GM18511 (cell line): ENCODE data around the gene PAPPA2.

Experiments used
- ATAC-seq: cut with Tn5 transposase; IDR thresholded peaks from one replicate; pipeline ENCODE4 v1.9.1; 2021; ENCODE audit warnings: mild to moderate bottlenecking, moderate library complexity; ENCODE audit not compliant: unreplicated experiment

The PAPPA2 gene

DNA sequence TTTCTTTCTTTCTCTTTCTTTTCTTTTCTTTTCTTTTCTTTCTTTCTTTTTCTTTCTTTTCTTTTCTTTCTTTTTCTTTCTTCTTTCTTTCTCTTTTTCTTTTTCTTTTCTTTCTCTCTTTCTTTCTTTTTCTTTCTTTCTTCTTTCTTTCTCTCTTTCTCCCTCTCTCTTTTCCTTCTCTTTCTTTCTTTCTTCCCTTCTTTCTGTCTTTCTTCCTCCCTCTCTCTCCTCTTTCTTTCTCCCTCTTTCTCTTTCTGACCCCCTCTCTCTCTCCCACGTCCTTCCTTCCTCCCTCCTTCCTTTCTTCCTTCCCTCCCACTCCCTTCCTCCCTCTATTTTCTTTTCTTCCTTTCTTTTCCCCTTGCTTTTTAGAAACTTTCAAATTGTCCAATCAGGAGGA lies 333.6 kb downstream of the PAPPA2 start:
- no peak for ATAC-seq

DNA sequence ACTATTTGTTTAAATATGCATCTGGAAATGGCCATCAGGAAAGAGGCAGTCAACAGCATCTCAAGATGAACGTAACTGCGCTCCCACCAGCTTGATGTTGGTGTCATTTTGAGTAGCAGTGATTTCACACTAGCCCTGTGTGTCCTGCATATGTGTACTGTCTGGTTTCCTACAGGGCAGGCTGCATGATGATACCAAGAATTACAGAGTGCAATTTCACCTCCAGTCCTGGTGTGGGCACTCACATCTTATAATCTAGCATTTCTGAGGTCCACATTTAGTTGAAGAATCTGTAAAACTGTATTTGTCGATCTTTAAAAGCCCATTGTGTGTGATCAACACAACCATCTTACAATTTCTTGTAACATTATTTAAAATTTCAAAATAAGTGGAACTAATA lies 336.4 kb downstream of the PAPPA2 start:
- ATAC-seq: no peak

DNA sequence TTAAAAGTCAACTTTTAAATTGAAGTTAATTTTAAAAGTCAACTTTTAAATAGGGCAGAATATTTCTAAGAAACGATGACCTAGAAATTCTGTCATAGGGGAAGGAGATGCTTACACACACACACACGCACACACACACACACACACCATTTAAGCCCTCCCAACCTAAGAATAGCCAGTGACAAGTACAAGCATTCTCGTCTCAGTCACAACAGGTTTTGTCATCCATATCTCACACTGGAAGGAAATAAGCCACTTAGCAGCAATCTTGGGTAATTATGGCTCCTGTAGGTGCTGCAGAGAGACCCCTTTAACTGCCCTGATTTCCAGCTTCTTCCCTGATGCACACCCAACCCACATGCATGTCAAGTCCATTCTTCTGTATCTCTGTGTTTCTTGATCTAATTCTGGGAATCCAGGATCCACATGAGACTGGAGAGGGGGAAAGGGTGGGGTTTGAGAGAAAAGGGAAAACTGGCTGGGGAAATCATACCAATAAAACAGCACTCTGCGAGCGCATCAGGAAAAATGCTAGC lies 338.1 kb downstream of the PAPPA2 start:
- ATAC-seq: no peak

DNA sequence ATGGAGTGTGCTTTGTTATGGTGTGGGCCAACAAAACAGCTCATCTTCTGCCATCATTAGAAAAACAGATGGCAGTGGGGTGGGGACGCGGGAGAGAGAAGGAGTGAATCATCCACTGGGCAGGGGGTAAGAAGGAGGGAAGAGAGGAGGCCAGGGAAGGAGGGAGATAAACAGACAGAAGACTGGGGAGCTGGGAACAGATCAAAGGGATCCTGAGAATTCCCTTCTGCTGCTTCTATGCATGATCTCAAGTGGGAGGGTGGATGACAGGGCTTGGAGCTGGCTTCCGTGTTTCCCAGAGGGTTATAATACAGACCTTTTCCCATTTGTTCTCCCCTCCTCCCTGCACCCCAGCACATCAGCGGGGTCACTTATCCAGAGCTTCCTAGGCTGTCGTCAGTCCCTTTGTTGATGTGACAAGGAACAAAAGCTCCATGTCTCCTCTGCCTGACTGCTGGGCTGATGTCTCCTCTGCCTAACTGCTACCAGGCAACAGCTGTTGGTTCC lies 338.6 kb downstream of the PAPPA2 start:
- no peak for ATAC-seq

DNA sequence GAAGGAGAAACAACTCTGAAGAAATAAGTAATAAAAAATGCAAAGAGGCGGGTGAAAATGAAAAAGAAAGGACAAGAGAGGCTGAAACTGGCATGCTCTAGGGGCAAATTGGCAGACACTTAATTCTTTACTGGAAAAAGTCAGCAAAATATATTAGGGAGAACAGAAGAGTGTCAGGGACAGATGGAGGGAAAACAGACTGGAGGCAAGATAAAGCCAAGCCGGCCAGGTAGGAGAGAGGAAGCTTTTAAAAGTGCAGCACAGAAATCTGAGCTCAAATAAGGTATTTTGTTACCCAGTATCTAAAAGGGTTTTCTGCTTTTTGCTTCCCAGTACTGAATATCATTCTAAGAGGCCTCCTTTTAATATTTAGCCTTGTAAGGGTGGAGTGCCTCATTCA lies 339.3 kb downstream of the PAPPA2 start:
- ATAC-seq: no peak

DNA sequence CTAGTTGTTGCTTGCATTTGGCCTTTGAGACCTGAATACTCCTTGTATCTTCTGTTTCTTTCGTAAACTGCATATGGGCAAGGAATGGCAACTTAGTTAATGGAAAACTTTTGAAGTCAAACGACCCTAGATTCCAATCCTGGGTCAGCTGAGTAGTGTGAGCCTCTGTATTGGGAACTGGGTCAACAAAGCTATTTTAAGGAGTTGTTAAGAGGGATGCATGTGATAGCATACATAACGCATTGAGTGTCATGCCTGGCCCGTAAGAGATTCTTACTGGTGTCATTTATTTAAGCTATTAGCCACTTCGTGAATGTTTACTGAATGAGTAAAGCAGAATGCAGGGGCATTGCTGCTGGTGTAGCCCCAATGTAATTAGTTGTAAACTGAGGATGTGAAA lies 340.1 kb downstream of the PAPPA2 start:
- ATAC-seq: no peak

DNA sequence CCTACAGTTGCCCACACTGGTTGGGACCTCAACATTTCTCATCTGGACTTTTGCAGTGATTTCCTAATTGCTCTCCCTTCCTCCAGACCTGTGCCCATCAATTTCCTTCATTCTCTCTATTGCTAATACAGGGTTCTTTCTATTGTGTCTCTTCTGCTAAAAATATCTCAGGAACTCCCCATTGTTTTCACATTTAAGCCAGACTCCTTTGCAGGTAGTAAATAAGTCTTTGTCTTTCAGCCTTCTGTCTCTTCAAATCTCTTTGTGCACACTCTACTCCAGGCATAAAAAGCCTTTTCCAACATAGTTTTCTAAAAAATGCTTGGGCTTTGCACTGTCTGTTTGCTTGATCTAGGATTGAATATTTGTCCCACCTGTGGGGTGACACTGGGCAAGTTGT lies 340.6 kb downstream of the PAPPA2 start:
- ATAC-seq: no peak

DNA sequence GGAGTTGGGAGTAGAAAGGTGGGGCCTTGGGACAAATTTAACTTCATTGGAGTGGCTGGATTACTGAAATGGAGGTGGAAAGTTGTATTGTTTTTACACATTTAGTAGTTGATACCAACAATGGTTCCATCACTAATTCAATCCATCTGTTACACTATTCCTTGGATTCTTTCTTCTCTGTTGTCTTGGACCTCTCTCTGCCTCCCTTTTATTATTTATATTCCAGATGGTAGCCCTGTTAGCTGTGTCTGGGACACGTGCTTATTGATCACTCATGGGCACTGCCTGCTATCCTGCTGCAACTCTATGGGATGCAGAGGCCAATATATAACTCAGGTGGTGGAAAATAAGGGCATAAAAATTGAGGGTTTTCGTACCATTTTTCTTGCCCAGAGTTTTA lies 346.3 kb downstream of the PAPPA2 start:
- no peak for ATAC-seq

DNA sequence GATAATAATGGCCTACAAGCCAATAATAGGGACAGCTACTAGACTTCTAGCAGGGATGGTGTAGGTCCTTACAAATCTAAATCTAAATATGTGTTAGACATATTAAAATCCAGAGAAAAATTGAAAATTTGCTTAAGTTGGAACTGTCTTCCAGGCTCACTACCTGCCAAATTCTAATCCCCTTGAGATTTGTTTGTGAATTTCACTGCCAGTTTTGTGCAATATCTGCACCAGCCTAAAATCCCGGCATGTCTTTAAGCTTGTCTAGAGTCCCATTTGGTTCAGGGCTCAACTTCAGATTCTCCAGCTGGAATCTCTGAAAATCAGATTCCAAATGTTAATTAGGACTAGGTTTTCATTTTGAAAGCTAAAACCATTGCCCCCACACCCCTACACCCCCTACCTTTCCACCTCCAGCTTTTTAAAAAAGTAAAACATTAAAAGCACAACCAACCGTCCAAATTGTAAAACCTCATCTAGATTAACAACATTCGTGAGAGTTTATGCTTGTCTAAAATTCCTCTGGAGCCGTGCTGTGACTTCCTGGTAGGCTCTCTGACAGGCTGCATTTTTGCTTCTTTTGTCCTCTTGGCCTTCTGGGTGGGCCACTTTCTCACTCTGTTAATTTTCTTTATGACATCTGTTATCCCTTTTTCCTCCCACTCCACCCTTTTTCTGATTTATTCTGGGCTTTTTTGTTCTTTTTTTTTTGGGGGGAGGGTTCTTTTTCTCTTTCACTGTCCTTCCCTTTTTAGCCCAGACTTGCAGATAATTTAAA lies 348.7 kb downstream of the PAPPA2 start:
- ATAC-seq: no peak

DNA sequence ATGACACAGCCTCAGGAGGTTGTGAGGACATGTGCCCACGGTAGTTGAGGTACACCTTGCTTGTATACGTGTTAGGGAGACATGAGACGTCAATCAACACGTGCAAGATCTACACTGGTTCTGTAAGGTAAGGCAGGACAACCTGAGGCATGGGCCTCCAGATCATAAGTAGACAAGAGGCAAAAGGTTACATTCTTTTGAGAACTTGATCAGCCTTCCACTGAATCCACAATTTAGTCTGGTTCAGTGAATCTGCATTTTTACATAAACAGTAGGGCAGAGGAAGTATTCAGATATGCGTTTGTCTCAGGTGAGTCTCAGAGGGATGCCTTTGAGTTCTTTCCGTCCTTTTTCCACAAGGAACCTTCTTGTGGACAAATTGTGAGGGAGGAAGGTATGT lies 352.6 kb downstream of the PAPPA2 start:
- ATAC-seq: no peak

DNA sequence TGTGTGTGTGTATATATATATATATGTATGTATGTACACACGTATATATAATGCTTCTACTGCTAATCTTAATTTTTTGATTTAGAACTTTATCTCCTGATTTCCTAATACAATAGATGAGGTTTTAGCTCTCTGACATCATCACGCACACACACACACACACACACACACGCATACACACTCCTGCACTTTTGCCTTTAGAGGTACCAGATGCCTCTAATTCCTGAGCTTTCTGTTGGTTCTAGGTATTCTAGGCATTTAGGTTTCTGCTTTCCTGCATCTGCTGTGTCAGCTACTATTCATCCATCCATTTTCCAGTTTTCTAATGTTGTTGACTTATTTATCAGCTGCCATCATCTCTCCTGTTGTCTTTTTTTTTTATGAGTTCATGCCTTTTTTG lies 353.3 kb downstream of the PAPPA2 start:
- ATAC-seq: no peak

DNA sequence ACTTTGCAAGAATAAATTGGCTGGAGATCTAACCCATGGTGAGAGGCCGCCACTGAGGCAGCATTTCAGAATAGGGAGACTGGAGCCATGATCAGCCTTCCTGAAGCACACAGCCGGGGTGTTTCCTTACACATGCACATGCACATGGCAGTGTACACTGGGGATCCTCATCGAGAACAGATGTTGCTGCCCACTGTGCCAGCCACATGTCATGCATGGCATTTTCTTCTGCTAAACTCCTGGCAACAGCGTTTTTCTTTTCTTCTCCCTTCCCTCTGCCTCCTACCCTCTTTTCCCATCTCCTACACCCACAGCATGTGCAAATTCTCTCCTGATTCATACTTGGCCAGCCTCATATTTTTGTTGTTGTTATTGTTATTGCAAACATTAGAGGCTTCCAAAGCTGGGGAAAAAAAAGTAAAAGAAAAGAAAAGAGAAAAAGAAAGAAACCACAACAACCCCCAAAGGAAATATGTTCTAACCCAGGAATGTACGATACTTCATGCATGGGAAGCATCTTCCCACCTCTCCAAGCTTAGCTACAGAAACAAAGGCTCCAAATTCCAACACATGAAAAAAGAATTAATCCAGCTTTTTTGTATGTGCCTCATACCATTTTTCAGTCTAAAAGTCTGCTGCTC lies 357.5 kb downstream of the PAPPA2 start:
- ATAC-seq: no peak

DNA sequence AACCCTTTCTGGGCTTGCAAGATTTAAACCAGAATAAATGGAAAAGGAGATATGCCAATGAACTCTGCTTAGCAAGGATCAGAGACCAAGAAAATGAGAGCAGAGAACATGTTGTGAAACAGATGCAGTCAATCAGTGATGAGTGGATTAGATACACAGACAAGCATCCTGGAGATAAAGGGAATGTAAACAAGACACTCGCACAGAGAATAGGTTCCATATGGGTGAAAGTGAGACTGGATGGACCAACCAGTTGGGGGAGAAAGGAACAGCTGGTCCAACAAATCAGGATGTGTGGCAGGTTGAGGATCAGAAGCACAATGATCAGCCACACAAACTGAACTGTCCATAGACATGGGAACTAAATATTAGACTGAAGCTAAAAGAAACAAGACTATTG lies 363.3 kb downstream of the PAPPA2 start:
- ATAC-seq: no peak

DNA sequence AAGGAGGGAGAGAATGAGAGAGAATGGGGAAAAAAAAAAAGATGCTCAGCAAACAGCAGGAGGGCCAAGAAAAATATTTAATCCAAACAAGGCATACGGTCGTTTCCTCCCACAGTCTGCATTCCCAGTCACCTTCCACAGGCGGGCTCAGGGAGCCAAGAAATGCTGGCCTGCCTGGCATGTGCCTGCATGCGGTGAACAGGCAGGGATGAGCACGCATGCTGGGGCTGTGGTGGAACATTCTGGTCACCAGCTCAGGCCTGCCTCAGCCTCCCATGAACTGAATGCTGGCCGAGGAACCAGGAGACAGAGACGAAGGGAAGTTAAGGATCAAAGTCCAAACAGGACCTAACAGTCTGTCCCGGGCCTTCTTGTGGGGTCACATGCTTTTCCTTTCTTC lies 366.3 kb downstream of the PAPPA2 start:
- ATAC-seq: no peak

DNA sequence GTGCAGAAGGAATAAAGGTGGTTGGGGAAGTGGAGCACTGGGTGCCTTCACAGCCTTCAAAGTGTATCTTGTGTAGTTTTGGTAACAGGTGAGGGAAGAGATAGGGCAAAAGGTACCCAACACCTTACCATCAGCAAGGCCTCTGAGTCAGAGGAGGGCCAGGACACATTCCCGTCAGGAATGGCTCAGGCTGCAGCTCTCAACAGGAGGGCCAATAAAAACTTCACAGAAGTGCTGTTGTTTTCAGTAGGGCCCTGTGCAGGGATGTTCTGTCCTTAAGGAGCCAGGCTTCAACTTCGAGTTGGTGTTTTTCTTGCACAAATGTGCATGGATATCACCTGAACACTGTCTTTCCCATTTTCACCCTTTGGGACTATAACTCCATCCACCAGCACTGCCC lies 368.2 kb downstream of the PAPPA2 start:
- ATAC-seq: no peak

DNA sequence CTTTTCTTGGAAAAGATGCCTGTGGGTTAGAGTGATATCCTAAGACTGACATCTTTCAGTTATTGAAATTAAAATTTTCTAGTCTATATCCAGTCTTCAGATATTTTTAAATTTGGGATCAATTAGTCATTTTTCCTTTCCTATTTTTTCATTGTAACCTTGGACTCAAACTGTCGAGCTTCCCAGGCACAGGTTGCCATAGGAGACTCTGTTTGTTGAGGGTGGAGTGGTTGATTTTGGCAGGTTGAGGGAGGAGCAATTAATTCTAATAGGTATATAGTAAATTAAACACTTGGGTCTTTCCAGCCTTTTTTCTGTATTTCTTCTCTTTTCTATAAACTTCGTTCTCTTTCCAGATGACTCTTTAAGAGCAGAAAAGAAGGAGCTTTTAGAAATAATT lies 374.7 kb downstream of the PAPPA2 start:
- ATAC-seq: no peak

DNA sequence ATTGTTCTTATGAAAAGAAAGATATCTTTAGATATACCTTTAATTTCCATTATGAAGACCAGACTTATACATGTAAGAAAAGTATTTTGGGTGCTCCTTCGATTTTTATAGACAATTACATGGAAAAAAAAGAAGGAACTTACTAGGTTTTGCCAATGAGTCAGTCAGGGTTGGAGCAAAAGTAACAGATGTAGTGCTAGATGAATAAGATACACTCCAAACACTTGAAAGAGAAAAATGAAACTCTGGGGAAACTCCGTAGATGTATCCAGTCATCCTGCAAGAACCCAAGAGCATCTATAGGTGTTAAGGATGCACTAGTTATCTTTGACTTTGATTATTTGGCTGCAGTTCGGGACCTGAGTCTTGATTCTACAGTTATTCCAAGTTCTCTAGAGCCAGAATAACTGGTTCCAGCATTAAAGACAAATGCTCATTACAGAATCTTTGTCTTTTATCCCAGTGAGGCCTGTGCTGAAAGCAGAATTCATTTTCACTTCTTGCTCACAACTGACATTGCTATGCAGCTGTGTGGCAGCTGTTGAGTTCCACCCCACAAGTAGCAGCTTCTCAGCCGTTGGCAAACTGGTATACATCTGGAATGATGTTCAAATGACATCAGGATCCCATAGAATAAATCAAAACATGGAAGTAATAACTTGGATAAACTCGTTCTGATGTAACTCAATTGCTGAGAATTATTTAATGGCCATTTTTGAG lies 375.5 kb downstream of the PAPPA2 start:
- no peak for ATAC-seq

DNA sequence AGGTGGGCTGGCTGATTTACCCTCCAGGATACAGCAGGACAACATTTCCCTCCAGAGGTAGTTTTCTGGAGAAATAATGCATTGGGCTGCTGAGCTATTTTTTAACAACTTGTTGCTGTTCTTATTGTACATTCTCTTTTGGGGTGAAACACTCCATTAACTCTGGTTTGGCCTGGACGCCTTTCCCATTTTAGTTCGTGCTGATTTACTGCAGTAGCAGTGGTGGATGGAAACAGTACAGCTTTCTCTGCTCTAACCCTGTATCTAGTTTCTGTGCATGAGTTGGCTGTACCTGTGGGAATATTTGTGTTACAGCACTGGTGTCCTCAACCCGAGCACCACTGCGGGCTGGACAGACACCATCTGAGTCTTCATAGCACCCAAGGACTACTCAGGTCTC lies 376.2 kb downstream of the PAPPA2 start:
- ATAC-seq: no peak

DNA sequence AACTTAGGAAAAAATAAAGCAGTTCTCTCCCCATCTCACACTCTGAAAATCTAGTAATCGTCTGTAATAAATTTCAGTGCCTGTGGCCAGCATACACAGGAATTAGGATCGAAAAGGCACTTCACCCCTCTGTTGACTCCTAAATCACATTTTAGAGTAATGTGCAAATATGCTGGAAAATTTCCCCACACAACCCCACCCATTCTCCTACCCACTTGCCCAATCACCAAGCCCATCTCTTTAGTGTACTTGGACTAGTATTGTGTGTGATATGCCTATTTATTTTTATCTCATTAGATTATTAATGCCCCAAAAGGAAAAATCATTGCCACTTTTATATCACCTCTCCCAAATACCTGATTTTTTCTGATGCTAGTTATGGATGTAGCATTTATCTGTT lies 378.3 kb downstream of the PAPPA2 start:
- no peak for ATAC-seq

DNA sequence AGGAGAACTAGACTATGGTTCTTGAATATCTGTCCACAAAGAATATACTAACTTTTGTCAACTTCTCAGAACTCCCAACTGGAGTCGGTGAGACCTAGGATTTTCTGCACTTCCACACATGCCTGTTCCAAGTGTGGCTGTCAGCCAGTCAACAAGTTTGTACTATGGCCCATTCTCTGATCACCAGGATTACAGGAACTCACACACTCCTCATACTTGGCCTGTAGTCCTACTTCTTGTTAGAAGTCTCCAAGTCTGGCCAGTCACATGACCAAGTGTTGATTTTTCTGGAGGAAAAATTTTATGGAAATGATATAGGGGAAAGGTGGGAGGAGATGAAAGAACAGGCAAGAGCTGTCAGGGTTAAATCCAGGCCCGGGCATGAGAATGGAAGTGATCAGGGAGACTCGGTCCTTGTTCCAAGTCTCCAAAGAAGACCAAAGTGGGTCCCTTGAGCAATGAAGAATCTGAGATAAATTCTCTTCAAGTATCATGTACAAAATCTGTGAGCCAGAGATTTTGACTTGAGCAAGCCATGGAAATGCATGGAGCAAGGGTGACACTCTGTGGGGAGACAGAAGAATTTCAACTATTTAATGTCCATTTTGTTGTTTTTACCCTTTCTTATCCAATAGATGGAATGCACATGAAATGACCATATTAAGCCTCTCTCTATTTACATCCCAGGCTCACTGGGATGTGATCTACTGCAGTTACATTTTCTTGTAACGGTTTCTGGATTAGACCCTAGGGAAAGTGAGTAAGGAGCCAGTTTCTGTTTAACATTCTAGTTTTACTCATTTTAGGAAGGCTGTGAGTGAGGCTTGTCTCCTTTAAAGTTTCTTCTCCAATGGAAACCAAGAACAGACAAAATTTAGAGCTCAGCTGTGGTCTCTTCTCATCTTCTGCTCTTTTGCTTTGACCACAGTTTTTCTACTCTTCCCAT lies 380.6 kb downstream of the PAPPA2 start:
- ATAC-seq: no peak

DNA sequence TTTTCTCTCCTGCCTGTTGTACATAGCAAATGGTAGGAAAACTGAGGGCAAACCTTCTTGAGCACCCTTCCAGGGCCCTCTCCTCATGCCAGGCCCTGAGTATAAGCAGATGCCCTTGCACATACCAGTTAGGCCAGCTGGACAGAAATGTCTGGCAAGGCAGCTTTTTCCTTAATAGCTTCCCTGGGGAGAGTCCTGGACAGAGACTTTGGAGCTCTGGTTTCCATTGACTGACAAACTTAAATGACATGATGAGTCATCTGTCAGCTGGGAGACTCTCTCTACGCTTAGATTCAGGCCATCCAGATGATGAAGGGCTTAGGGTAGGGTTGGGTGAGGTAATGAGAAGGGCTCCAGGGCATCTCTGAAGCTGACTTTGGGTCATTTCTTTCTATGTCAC lies 384.1 kb downstream of the PAPPA2 start:
- no peak for ATAC-seq
